ENCODE measurements around the gene SNX24.

SNX24 gene

GRCh38 chr5:123046222-123046621 lies 200.8 kb downstream of the SNX24 start:
- Histone ChIP-seq H3K27me3 (ENCODE audit: insufficient read depth, insufficient read length) (no peaks in the 10 kb centered on the region), H3K9me3 (ENCODE audit: insufficient read depth, low read length) (no peaks in the 10 kb centered on the region), H3K36me3 (ENCODE audit: insufficient read depth, insufficient read length, low read length) (no peaks in the 10 kb centered on the region), H3K4me3 (ENCODE audit: insufficient read length, low read depth) (no peak overlapping the region), H3K9ac (ENCODE audit: insufficient read length, low read depth) (no peak overlapping the region), H3K4me1 (ENCODE audit: insufficient read depth, insufficient read length) (no peaks in the 10 kb centered on the region)
- DNase-seq (ENCODE audit: low read depth, low spot score) = no peak
- TF ChIP-seq YY1 (IDR thresholded peaks at IDR 0.05; ENCODE audit: insufficient read depth, insufficient read length) (no peak), SUZ12 (IDR thresholded peaks at IDR 0.05; ENCODE audit: extremely low read depth, insufficient read depth, insufficient read length) (no peak), ZNF274 (IDR thresholded peaks at IDR 0.05; ENCODE audit: low read depth, low read length) (no peak)

GRCh38 chr5:123047706-123048105 lies 202.3 kb downstream of the SNX24 start:
- H3K9me3 ChIP-seq (ENCODE audit: insufficient read depth, low read length) = no peaks in the 10 kb centered on the region; the same call in 1 of the 2 replicates
- no peak overlapping the region for H3K9ac ChIP-seq (ENCODE audit: insufficient read length, low read depth)
- no peak for DNase-seq (ENCODE audit: low read depth, low spot score)
- H3K4me1 ChIP-seq (ENCODE audit: insufficient read depth, insufficient read length) = no peaks in the 10 kb centered on the region
- no peaks in the 10 kb centered on the region for H3K36me3 ChIP-seq (ENCODE audit: insufficient read depth, insufficient read length, low read length)
- H3K4me3 ChIP-seq (ENCODE audit: insufficient read length, low read depth) = no peak overlapping the region
- TF ChIP-seq SUZ12 (IDR thresholded peaks at IDR 0.05; ENCODE audit: extremely low read depth, insufficient read depth, insufficient read length) (no peak), ZNF274 (IDR thresholded peaks at IDR 0.05; ENCODE audit: low read depth, low read length) (no peak), YY1 (IDR thresholded peaks at IDR 0.05; ENCODE audit: insufficient read depth, insufficient read length) (no peak)
- no peaks in the 10 kb centered on the region for H3K27me3 ChIP-seq (ENCODE audit: insufficient read depth, insufficient read length)

- Histone ChIP-seq H3K27me3 (ENCODE audit: insufficient read depth, insufficient read length) (no peaks in the 10 kb centered on the region), H3K9ac (ENCODE audit: insufficient read length, low read depth) (no peak overlapping the region), H3K9me3 (ENCODE audit: insufficient read depth, low read length) (no peaks in the 10 kb centered on the region; the same call in 1 of the 2 replicates), H3K36me3 (ENCODE audit: insufficient read depth, insufficient read length, low read length) (no peaks in the 10 kb centered on the region), H3K4me3 (ENCODE audit: insufficient read length, low read depth) (no peak overlapping the region), H3K4me1 (ENCODE audit: insufficient read depth, insufficient read length) (no peaks in the 10 kb centered on the region)
- no peak for DNase-seq (ENCODE audit: low read depth, low spot score)
- TF ChIP-seq ZNF274 (IDR thresholded peaks at IDR 0.05; ENCODE audit: low read depth, low read length) (no peak), SUZ12 (IDR thresholded peaks at IDR 0.05; ENCODE audit: extremely low read depth, insufficient read depth, insufficient read length) (no peak), YY1 (IDR thresholded peaks at IDR 0.05; ENCODE audit: insufficient read depth, insufficient read length) (no peak)
Measured at GRCh38 chr5:123051206-123051605, 205.8 kb downstream of the SNX24 start.

All from NT2/D1 (cell line).